Lower lobe of right lung (tissue), 2 donors: ENCODE measurements around the gene CAPNS2. TPM values are rescaled to one million over a fixed set of nuclear protein-coding genes. Genes with fewer than 3 reads are reported as not detected.

ENCODE experiments used
- ATAC-seq, 2 donors: fragments of 200-7000 bp; cut with Tn5 transposase; one replicate each; pipeline ENCODE4 v1.9.1; 2020 to 2022; ENCODE audit warnings: mild to moderate bottlenecking in 2 of 2, moderate library complexity in 2 of 2
- DNase-seq: peaks from one replicate; pipeline ENCODE4 v3.0.0-alpha.2; 2020
- H3K27ac ChIP-seq: fragments of 200-600 bp; one replicate; pipeline ENCODE4 v1.8.0; 2022
- H3K27me3 ChIP-seq: fragments of 200-600 bp; one replicate; pipeline ENCODE4 v1.8.0; 2022; ENCODE audit warnings: low read depth
- H3K36me3 ChIP-seq: fragments of 200-600 bp; one replicate; pipeline ENCODE4 v1.8.0; 2022; ENCODE audit warnings: mild to moderate bottlenecking
- H3K4me1 ChIP-seq: fragments of 200-600 bp; one replicate; pipeline ENCODE4 v1.8.0; 2022
- H3K4me3 ChIP-seq: fragments of 200-600 bp; one replicate; pipeline ENCODE4 v1.8.0; 2022; ENCODE audit warnings: mild to moderate bottlenecking
- H3K9me3 ChIP-seq: fragments of 200-600 bp; one replicate; pipeline ENCODE4 v1.8.0; 2022
- intact Hi-C: fragments of 100-400 bp; cut with DNase I; formaldehyde crosslinking; loops from one replicate; pipeline ENCODE4 v1.11.0; 2022
- long read RNA-seq: library from polyadenylated mRNA; unstranded; transcript quantifications from one replicate; pipeline ENCODE4 v2.0.0, GENCODE V29; 2021
- total RNA-seq: library from RNA; stranded (reverse); fragmentation: NEBNext Ultra II Directional; extraction: Animal tissue kit (Norgen Biotek cat#: 25700); gene quantifications from one replicate; pipeline ENCODE4 v1.2.1, GENCODE V29; 2021
- TF ChIP-seq, protein P1 (sequence below): fragments of 200-600 bp; IDR thresholded peaks from one replicate; pipeline ENCODE4 v1.8.0; 2022; ENCODE audit warnings: antibody characterized with exemption, mild to moderate bottlenecking
- donor health status: DM: no; HTN: yes; CAD: no; lungs with severe emphysema.

Gene CAPNS2
- 2.0 TPM for total RNA-seq
- long read RNA-seq, partial matches to known transcripts = 0 of 1 reads
- long read RNA-seq, other reads (novel, unspliced or antisense) = 0 of 1 reads

DNA sequence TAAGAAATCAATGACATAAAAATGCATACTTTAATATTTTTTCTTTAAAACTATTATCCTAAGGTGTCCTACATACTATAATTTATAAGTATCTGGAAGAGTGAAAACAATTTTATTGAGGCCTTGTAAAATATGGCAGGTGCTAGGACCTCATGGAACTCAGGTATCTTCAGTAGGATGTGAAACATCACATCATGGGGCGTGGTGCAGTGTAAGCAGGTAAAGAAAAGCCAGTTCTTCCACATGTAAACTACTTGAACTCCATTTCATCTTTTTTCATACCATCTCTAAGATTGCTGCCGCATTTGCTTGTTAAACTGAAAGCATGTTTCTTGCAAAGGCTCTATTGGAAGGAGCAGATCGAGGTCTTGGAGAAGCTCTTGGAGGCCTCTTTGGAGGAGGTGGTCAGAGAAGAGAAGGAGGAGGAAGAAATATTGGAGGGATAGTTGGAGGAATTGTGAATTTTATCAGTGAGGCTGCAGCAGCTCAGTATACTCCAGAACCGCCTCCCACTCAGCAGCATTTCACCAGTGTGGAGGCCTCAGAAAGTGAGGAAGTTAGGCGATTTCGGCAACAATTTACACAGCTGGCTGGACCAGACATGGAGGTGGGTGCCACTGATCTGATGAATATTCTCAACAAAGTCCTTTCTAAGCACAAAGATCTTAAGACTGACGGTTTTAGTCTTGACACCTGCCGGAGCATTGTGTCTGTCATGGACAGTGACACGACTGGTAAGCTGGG is at the start of gene CAPNS2:
TSS of gene CAPNS2 (plus strand) at position 253 of the 744 bp plus-strand sequence. CDS start at position 326, 73 bp downstream.
- no peaks in the 10 kb centered on the region for H3K36me3 ChIP-seq
- no peak within 1 kb of the TSS for H3K4me3 ChIP-seq
- H3K27me3 ChIP-seq = no peaks in the 10 kb centered on the region
- TF ChIP-seq, protein P1, sequence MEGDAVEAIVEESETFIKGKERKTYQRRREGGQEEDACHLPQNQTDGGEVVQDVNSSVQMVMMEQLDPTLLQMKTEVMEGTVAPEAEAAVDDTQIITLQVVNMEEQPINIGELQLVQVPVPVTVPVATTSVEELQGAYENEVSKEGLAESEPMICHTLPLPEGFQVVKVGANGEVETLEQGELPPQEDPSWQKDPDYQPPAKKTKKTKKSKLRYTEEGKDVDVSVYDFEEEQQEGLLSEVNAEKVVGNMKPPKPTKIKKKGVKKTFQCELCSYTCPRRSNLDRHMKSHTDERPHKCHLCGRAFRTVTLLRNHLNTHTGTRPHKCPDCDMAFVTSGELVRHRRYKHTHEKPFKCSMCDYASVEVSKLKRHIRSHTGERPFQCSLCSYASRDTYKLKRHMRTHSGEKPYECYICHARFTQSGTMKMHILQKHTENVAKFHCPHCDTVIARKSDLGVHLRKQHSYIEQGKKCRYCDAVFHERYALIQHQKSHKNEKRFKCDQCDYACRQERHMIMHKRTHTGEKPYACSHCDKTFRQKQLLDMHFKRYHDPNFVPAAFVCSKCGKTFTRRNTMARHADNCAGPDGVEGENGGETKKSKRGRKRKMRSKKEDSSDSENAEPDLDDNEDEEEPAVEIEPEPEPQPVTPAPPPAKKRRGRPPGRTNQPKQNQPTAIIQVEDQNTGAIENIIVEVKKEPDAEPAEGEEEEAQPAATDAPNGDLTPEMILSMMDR = no peak
- ATAC-seq (peak; percentile 46 to 53), DNase-seq (peak; percentile 43)
- H3K9me3 ChIP-seq = no peaks in the 10 kb centered on the region
- H3K4me1 ChIP-seq = peaks cover 28% of the 10 kb centered on the region
- no peak within 1 kb of the TSS for H3K27ac ChIP-seq
- intact Hi-C loops = no loop called here

DNA sequence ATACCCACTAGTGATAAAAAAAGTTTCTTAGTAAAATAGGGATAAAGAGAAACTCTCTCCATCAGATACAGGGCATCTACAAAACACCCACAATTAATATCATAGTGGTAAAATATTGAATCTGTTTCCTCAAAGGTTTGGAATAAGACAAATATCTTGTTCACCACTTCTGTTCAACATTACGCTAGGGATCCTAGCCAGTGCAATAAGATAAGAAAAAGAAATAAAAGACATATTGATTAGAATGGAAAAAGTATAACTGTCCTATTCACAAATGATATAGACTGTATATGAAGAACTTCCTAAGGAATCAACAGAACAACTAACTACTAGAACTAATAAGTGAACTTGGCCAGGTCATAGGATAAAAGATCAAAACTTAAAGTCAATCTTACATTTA is 44.7 kb upstream of the CAPNS2 start:
- Histone ChIP-seq H3K9me3 (peaks cover 16% of the 10 kb centered on the region), H3K36me3 (no peaks in the 10 kb centered on the region), H3K27ac (no peak overlapping the region), H3K4me1 (no peaks in the 10 kb centered on the region), H3K4me3 (no peak overlapping the region), H3K27me3 (no peaks in the 10 kb centered on the region)
- ATAC-seq (no peak), DNase-seq (no peak)
- TF ChIP-seq, protein P1 = no peak
- intact Hi-C loops = no loop called here

DNA sequence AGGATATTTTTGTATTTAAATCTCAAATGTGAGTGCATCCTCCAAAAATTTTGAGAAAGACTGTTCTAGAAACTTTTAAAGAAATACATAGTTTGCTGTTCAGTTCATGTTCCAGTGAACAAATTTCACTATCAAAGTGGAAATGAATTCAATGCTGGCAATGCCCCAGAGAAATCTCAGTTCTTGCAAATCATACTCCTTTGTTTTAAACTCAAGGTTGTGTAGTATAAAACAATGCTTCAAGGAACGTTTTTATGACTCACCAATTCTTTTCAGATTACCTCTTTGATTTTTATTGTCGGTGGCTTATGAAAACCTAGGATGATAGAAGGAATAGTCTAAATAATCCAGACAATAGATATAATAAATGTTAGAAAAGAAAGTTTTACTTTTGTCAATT is 40.0 kb upstream of the CAPNS2 start:
- Histone ChIP-seq H3K9me3 (peaks cover 11% of the 10 kb centered on the region), H3K27me3 (no peaks in the 10 kb centered on the region), H3K4me3 (no peak overlapping the region), H3K27ac (no peak overlapping the region), H3K4me1 (no peaks in the 10 kb centered on the region), H3K36me3 (peaks cover 21% of the 10 kb centered on the region)
- intact Hi-C loops = no loop called here
- no peak for ATAC-seq
- DNase-seq = no peak
- TF ChIP-seq, protein P1 = no peak

DNA sequence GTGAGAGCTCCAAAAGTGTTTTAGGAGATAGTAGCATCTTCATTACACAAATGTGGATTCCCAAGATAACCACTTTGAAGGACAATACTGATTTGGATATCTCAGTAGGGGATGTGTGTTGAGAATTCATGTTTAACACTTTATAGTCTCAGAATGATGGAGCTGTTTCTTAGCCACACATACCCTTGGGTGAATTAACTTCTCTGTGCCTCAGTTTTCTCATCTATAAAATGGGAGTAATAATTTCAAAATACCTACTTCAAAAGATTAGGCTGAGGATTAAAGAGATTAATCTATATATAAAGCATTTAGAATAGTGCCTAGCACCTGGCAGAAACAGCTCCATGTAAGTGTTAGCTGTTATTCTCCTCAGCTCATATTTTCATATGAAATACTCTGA is 38.6 kb upstream of the CAPNS2 start:
- intact Hi-C loops = no loop called here
- H3K27ac ChIP-seq = no peak overlapping the region
- no peak overlapping the region for H3K4me3 ChIP-seq
- ATAC-seq (no peak), DNase-seq (no peak)
- TF ChIP-seq, protein P1 = no peak
- H3K4me1 ChIP-seq = no peaks in the 10 kb centered on the region
- H3K36me3 ChIP-seq = peaks cover 21% of the 10 kb centered on the region
- H3K27me3 ChIP-seq = no peaks in the 10 kb centered on the region
- no peaks in the 10 kb centered on the region for H3K9me3 ChIP-seq

DNA sequence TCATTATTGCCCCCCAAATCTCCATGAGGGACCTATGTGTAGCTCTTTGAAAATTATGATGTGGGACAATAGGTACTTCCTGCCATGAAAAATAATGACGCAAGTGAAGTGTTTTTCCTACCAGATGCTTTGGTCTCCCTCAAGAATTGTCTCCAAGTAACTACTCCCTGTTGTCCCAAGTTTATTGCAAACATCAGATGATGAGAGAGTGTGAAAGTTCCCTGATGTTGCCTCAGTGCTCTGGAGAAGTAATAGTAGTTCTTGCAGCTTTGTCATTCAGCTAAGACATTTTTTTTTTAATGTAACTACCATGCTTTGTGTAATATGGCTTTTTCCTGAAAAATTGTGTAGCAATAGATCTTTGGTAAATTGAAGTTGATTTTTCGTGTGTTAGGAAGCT is 37.5 kb upstream of the CAPNS2 start:
- H3K27ac ChIP-seq = no peak overlapping the region
- H3K27me3 ChIP-seq = no peaks in the 10 kb centered on the region
- ATAC-seq (no peak), DNase-seq (no peak)
- H3K4me3 ChIP-seq = no peak overlapping the region
- H3K36me3 ChIP-seq = peaks cover 21% of the 10 kb centered on the region
- intact Hi-C loops = no loop called here
- TF ChIP-seq, protein P1 = no peak
- no peaks in the 10 kb centered on the region for H3K4me1 ChIP-seq
- H3K9me3 ChIP-seq = no peaks in the 10 kb centered on the region
